Breast epithelium (tissue), 4 donors: Measurements from ENCODE around the gene SETD7. TPM values are rescaled to one million over a fixed set of nuclear protein-coding genes. Genes with fewer than 3 reads are reported as not detected.

Experiments
- DNase-seq, 2 donors: peaks; one replicate each; pipeline ENCODE4 v3.0.0-alpha.2; 2019; ENCODE audit warnings: low spot score in 2 of 2
- H3K27ac ChIP-seq, 2 donors: fragments of 200-600 bp; sonication (generic) in 1 of 2; one replicate each; pipeline ENCODE4 v1.5.1; 2016 to 2019; ENCODE audit warnings: mild to moderate bottlenecking in 1 of 2
- H3K27me3 ChIP-seq, 2 donors: fragments of 200-600 bp; sonication (generic) in 1 of 2; one replicate each; pipeline versions ENCODE4 v1.5.1 to v1.6.0; 2017 to 2019; ENCODE audit warnings: control low read depth in 1 of 2, mild to moderate bottlenecking in 1 of 2
- H3K36me3 ChIP-seq: fragments of 200-600 bp; one replicate; pipeline ENCODE4 v1.5.1; 2019
- H3K4me1 ChIP-seq, 2 donors: fragments of 200-600 bp; sonication (generic); one replicate each; pipeline ENCODE4 v1.5.1; 2016 to 2019; ENCODE audit warnings: control low read depth in 1 of 2
- H3K4me3 ChIP-seq, 3 donors: fragments of 200-600 bp; sonication (generic); 1 replicate in 2 of 3; 2 replicates in 1 of 3; pipeline ENCODE4 v1.5.1; 2016 to 2019; ENCODE audit warnings: mild to moderate bottlenecking in 3 of 3, moderate library complexity in 2 of 3
- H3K9me3 ChIP-seq, 2 donors: fragments of 200-600 bp; sonication (generic) in 1 of 2; one replicate each; pipeline ENCODE4 v1.5.1; 2016 to 2019; ENCODE audit warnings: control low read depth in 1 of 2
- POLR2A ChIP-seq: fragments of 450-650 bp; IDR thresholded peaks from one replicate; pipeline ENCODE4 v1.6.1; 2016; ENCODE audit warnings: antibody characterized with exemption, mild to moderate bottlenecking, moderate library complexity
- POLR2AphosphoS5 ChIP-seq, 3 donors: sonication (generic); formaldehyde crosslinking; IDR thresholded peaks; one replicate each; pipeline ENCODE4 v1.6.1; 2017; ENCODE audit warnings: antibody characterized with exemption in 3 of 3
- intact Hi-C: fragments of 100-400 bp; cut with DNase I; formaldehyde crosslinking; loops from one replicate; pipeline ENCODE4 v1.15.1; 2023; ENCODE audit warnings: low total_unique reads
- total RNA-seq, 3 donors: library from RNA; depleted of rRNA; stranded (reverse); fragments of >200 nt; gene quantifications; one replicate each; pipeline ENCODE4 v1.1.0, GENCODE V29; 2016
- TF ChIP-seq, protein P1 (sequence below), 3 donors: fragments of 450-650 bp; IDR thresholded peaks; one replicate each; pipeline ENCODE4 v1.5.1; 2016 to 2017; ENCODE audit warnings: antibody characterized with exemption in 3 of 3, mild to moderate bottlenecking in 3 of 3, moderate library complexity in 3 of 3

The SETD7 gene
- total RNA-seq, 3 donors from 2014 or later, result 54.9 to 100 (median 63.6) TPM

DNA sequence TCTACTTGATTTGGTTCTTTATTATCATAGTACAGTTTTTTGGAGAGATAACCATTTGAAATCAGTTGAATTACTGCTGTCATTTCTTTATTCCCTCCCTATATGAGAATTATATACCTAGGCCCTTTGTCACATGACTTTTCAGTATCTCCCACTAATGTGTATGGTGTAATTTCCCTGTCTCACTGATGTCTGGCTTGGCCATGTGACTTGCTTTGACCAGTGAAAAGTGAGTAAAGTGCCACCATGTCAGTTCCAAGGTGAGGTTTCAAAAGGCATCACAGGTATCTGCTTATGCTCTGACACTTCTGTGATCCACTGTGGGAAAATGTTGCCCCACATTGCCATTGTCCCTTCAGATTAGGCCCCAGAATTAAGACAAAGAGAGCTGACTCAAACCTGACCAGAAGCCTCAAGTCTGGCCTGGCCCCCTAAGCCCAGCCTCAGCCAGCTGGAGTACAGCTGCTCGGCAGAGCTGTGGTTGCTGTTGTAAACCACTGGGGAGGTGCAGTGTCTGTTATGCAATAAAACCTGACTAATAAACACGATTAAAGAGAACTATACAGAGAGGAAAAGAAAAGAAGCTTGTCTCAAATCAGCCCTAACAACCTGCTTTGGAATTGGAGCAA is 27.5 kb downstream of the SETD7 start:
- TF ChIP-seq, protein P1, sequence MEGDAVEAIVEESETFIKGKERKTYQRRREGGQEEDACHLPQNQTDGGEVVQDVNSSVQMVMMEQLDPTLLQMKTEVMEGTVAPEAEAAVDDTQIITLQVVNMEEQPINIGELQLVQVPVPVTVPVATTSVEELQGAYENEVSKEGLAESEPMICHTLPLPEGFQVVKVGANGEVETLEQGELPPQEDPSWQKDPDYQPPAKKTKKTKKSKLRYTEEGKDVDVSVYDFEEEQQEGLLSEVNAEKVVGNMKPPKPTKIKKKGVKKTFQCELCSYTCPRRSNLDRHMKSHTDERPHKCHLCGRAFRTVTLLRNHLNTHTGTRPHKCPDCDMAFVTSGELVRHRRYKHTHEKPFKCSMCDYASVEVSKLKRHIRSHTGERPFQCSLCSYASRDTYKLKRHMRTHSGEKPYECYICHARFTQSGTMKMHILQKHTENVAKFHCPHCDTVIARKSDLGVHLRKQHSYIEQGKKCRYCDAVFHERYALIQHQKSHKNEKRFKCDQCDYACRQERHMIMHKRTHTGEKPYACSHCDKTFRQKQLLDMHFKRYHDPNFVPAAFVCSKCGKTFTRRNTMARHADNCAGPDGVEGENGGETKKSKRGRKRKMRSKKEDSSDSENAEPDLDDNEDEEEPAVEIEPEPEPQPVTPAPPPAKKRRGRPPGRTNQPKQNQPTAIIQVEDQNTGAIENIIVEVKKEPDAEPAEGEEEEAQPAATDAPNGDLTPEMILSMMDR (IDR thresholded peaks at IDR 0.05), result no peak
- TF ChIP-seq POLR2AphosphoS5 (IDR thresholded peaks at IDR 0.05) (peak in 1 of 3 donors; percentile 42), POLR2A (no peak)
- H3K9me3 ChIP-seq, result no peaks in the 10 kb centered on the region
- no peak for DNase-seq
- intact Hi-C loops, result no loop called here
- H3K4me3 ChIP-seq, result no peak overlapping the region
- H3K27ac ChIP-seq, result no peak overlapping the region
- no peaks in the 10 kb centered on the region for H3K4me1 ChIP-seq
- no peaks in the 10 kb centered on the region for H3K36me3 ChIP-seq
- H3K27me3 ChIP-seq, result no peaks in the 10 kb centered on the region

- DNase-seq, result no peak
- intact Hi-C loops, result no loop called here
- Histone ChIP-seq H3K4me1 (no peaks in the 10 kb centered on the region), H3K36me3 (no peaks in the 10 kb centered on the region), H3K4me3 (no peak overlapping the region), H3K27ac (peak overlapping the region in 1 of 2 donors; percentile 6), H3K27me3 (no peaks in the 10 kb centered on the region), H3K9me3 (no peaks in the 10 kb centered on the region)
- no peak for TF ChIP-seq POLR2A
- TF ChIP-seq, protein P1 (IDR thresholded peaks at IDR 0.05), result no peak
- no peak for TF ChIP-seq POLR2AphosphoS5 (IDR thresholded peaks at IDR 0.05)
Observed at GRCh38 chr4:139526928-139527327, 29.1 kb downstream of the SETD7 start.

GRCh38 chr4:139525414-139525813 is 30.6 kb downstream of the SETD7 start:
- H3K36me3 ChIP-seq, result no peaks in the 10 kb centered on the region
- TF ChIP-seq POLR2AphosphoS5 (IDR thresholded peaks at IDR 0.05), result no peak
- TF ChIP-seq, protein P1 (IDR thresholded peaks at IDR 0.05), result no peak
- TF ChIP-seq POLR2A, result no peak

GRCh38 chr4:139524062-139524631 is 31.9 kb downstream of the SETD7 start:
- DNase-seq, result no peak
- intact Hi-C loops, result no loop called here
- no peak overlapping the region for H3K4me3 ChIP-seq
- H3K36me3 ChIP-seq, result no peaks in the 10 kb centered on the region
- H3K9me3 ChIP-seq, result no peaks in the 10 kb centered on the region
- H3K27me3 ChIP-seq, result no peaks in the 10 kb centered on the region
- H3K4me1 ChIP-seq, result no peaks in the 10 kb centered on the region
- no peak overlapping the region for H3K27ac ChIP-seq
- TF ChIP-seq POLR2A (no peak), POLR2AphosphoS5 (IDR thresholded peaks at IDR 0.05) (no peak)
- TF ChIP-seq, protein P1 (IDR thresholded peaks at IDR 0.05), result no peak

More at GRCh38 chr4:139525414-139525813, 30.6 kb downstream of the SETD7 start:
- no peak overlapping the region for H3K27ac ChIP-seq
- H3K9me3 ChIP-seq, result no peaks in the 10 kb centered on the region
- H3K4me3 ChIP-seq, result no peak overlapping the region
- no peaks in the 10 kb centered on the region for H3K27me3 ChIP-seq
- DNase-seq, result no peak
- H3K4me1 ChIP-seq, result no peaks in the 10 kb centered on the region
- intact Hi-C loops, result no loop called here

GRCh38 chr4:139523076-139523475 is 32.9 kb downstream of the SETD7 start:
- Histone ChIP-seq H3K9me3 (no peaks in the 10 kb centered on the region), H3K4me3 (no peak overlapping the region), H3K4me1 (no peaks in the 10 kb centered on the region), H3K27ac (no peak overlapping the region), H3K27me3 (no peaks in the 10 kb centered on the region), H3K36me3 (no peaks in the 10 kb centered on the region)
- DNase-seq, result no peak
- intact Hi-C loops, result no loop called here
- TF ChIP-seq POLR2AphosphoS5 (IDR thresholded peaks at IDR 0.05), result no peak
